Measurements from ENCODE around the gene DTNBP1. TPM values are rescaled to one million over a fixed set of nuclear protein-coding genes. Genes with fewer than 3 reads are reported as not detected.

The DTNBP1 gene
- total and polyA plus RNA-seq, 11 donors: 7.0 to 38.4 (median 18.5) TPM

- Histone ChIP-seq H3K36me3 (no peaks in the 10 kb centered on the region), H3K27ac (peak overlapping the region; percentile 34 to 86 (median 72)), H3K4me1 (peaks cover 0 to 45% (median 20%) of the 10 kb centered on the region in 12 donors), H3K27me3 (no peaks in the 10 kb centered on the region), H3K9me3 (no peaks in the 10 kb centered on the region), H3K4me3 (no peak overlapping the region)
- intact Hi-C loops (cut with DNase I): no loop called here
- DNase-seq (peak in 1 of 5 donors; percentile 47), ATAC-seq (peak; percentile 74 to 86 (median 77))
- 31 to 34% (median 31%) methylated on average over 7 of the region's 7 CpGs for WGBS, 4 donors
- TF ChIP-seq CTCF (IDR thresholded peaks at IDR 0.05): no peak
- no peak for TF ChIP-seq POLR2A (IDR thresholded peaks at IDR 0.05)
Measured at GRCh38 chr6:15595461-15596173, 67.2 kb downstream of the DTNBP1 start.

GRCh38 chr6:15594512-15595259 lies 68.1 kb downstream of the DTNBP1 start:
- 83 to 90% (median 87%) methylated on average over 7 of the region's 7 CpGs for WGBS, 4 donors
- Histone ChIP-seq H3K27me3 (no peaks in the 10 kb centered on the region), H3K27ac (peak overlapping the region in 9 of 12 donors; percentile 64 to 86 (median 73)), H3K36me3 (no peaks in the 10 kb centered on the region), H3K9me3 (no peaks in the 10 kb centered on the region), H3K4me3 (no peak overlapping the region), H3K4me1 (peaks cover 0 to 45% (median 20%) of the 10 kb centered on the region in 12 donors)
- ATAC-seq (peak in 3 of 4 donors; percentile 22 to 42 (median 37)), DNase-seq (no peak)
- TF ChIP-seq CTCF (IDR thresholded peaks at IDR 0.05): no peak
- no peak for TF ChIP-seq POLR2A (IDR thresholded peaks at IDR 0.05)
- intact Hi-C loops (cut with DNase I): no loop called here

GRCh38 chr6:15593798-15594197 lies 69.0 kb downstream of the DTNBP1 start:
- 58 to 64% (median 60%) methylated on average over 2 of the region's 2 CpGs for WGBS, 4 donors
- no peak for TF ChIP-seq CTCF (IDR thresholded peaks at IDR 0.05)
- no peak for TF ChIP-seq POLR2A (IDR thresholded peaks at IDR 0.05)
- H3K36me3 ChIP-seq: no peaks in the 10 kb centered on the region
- H3K27ac ChIP-seq: peak overlapping the region in 3 of 12 donors; percentile 49 to 86 (median 79)
- H3K27me3 ChIP-seq: no peaks in the 10 kb centered on the region
- intact Hi-C loops (cut with DNase I): no loop called here
- peak in 4 of 5 donors; percentile 40 to 61 (median 54) for DNase-seq
- peaks cover 0 to 52% (median 20%) of the 10 kb centered on the region in 12 donors for H3K4me1 ChIP-seq
- H3K9me3 ChIP-seq: no peaks in the 10 kb centered on the region
- no peak overlapping the region for H3K4me3 ChIP-seq
- peak in 2 of 4 donors; percentile 59 to 75 for ATAC-seq

- no peak for ATAC-seq
- intact Hi-C loops (cut with DNase I): no loop called here
- WGBS, 4 donors: 68 to 78% (median 76%) methylated on average over 2 of the region's 2 CpGs
- H3K36me3 ChIP-seq: no peaks in the 10 kb centered on the region
- H3K27ac ChIP-seq: no peak overlapping the region
- H3K4me3 ChIP-seq: no peak overlapping the region
- TF ChIP-seq CTCF (IDR thresholded peaks at IDR 0.05): no peak
- TF ChIP-seq POLR2A (IDR thresholded peaks at IDR 0.05): no peak
- no peaks in the 10 kb centered on the region for H3K9me3 ChIP-seq
- H3K4me1 ChIP-seq: peaks cover 0 to 53% (median 20%) of the 10 kb centered on the region in 12 donors
- DNase-seq: no peak
- no peaks in the 10 kb centered on the region for H3K27me3 ChIP-seq
Measured at GRCh38 chr6:15592610-15593009, 70.2 kb downstream of the DTNBP1 start.
